HUDEP-2 (cell line): ENCODE data around the gene SNED1.

Source experiments
- DNase-seq, 76 experiments: peaks; one replicate each; lab custom pipeline; 2025; ENCODE audit not compliant: unreplicated experiment in 76 of 76; lab: John Stamatoyannopoulos, UW

Gene SNED1

GRCh38 chr2:240997856-240998705 is at the start of gene SNED1:
Gene SNED1 (plus strand): TSS chr2:240998618. CDS start chr2:240998838, 220 bp downstream.
- DNase-seq, result peak in 34 of 76 experiments; percentile 2 to 61 (median 34)

DNA sequence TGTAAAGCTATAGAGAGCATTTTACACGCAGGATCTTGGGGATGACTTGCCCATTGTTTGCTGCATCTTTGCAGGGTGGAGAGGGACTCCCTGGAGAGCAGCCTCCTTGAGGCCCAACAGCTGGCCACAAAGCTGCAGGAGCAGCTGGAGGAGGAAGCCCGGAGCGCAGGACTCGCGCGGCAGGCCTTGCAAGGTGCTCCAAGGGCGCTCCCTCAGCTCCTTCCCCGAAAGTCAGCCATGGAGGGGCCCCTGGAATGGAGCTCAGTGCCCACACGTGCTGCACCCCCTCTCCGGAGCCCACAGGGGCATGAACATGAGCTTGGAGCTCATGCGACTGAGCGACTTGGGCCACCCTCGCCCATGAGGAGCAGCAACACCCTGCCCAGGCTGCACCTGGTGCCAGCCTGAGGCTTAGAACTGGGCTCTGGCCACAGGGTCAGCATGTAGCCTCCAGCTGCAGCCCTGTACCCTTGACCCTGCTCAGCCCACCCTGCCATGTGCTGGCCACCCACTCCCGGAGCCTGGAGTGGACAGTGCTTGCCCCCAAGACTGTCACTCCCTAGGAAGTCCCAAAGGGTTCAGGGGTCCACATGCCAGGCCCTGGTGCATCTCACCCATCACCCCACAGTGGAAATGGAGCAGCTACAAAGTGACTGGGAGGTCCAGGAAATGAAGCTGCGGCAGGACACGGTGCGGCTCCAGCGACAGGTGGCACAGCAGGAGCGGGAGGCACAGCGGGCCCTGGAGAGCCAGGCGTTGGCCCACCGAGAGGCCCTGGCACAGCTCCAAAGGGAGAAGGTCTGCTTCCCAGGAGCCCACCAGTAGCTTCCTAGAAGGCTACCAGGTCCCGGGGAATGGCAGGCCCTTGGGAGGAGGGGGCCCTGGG is 49.3 kb upstream of the SNED1 start:
- no peak for DNase-seq

- DNase-seq, result no peak
These were observed 48.4 kb upstream of the SNED1 start for GRCh38 chr2:240949791-240950705.

GRCh38 chr2:240951045-240951594 is 47.3 kb upstream of the SNED1 start:
- DNase-seq, result no peak

DNA sequence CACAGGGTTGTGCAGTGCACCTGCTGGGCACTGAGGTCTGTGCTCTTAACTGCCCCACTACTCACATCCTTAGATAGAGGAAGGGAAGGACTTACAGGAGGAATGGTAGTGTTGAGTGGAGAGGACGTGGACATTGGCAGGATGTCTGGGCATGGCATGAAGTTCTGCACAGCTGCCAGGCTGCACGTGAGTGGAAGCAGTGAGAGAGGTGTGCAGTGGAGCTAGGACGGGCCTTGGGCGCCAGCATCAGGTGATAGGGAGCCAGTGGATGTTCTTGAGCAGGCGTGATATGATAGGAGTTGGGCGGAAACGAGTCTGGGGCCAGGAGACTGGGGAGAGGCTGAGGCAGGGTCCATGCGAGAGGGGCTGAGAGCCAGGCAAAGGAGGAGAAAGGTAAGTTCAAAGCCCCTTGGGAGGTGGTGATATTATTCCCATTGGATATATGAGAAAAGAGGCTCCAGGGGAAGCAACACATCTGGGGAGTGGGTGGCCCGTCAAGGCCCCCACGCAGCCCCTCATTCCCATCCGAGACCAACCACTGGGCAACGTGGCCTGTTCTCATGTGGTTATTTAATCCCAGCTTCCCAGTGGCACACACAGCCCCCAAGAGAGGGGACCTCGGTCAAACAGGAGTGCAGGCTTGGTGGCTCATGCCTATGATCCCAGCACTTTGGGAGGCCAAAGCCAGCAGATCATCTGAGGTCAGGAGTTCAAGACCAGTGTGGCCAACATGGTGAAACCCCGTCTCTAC is 45.7 kb upstream of the SNED1 start:
- no peak for DNase-seq

DNA sequence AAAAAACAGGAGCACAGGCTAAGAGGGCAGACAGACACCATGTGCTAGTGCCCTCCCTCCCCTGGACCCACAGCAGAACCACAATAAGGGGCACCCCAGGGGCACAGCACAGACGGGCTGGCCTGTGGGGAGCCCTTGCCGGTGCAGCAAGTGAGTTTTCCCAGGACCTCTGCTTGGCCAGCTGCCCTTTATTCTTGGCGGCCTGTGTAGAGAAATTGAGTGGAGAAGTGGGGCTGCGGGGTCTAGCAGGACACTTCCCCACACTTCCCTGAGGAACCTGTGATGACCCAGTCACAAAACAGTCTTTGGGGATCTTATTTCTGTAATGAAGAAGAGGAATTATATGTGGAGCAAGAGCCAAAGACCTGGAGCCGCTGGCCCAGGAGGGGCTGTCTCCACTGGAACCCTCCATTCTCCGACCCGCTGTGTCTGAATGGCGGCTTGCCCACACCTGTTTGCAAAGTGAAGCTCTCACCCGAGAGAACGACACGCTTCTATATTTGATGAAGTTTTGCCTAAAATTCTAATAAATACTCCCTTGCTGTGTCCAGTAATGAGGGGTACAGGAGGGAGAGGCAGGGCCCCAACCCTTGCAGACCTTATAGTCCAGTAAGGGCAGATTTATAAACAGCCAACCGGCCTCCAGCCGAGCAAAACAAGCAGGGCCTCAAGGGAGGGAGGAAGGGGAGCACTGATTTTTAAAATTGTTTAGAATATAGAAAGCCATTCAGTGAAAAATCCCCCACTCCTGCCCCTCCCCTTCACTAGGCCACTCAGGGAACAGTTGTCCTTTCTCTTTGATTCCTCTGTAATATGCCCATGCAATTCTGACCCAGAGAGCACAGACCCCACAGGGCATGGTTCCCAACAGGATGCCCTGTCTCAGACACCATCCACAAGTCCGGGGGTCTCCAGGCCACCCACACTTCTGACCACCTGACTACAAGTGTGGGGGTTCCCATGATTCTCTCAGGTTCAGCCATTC is 44.7 kb upstream of the SNED1 start:
- DNase-seq, result no peak

DNA sequence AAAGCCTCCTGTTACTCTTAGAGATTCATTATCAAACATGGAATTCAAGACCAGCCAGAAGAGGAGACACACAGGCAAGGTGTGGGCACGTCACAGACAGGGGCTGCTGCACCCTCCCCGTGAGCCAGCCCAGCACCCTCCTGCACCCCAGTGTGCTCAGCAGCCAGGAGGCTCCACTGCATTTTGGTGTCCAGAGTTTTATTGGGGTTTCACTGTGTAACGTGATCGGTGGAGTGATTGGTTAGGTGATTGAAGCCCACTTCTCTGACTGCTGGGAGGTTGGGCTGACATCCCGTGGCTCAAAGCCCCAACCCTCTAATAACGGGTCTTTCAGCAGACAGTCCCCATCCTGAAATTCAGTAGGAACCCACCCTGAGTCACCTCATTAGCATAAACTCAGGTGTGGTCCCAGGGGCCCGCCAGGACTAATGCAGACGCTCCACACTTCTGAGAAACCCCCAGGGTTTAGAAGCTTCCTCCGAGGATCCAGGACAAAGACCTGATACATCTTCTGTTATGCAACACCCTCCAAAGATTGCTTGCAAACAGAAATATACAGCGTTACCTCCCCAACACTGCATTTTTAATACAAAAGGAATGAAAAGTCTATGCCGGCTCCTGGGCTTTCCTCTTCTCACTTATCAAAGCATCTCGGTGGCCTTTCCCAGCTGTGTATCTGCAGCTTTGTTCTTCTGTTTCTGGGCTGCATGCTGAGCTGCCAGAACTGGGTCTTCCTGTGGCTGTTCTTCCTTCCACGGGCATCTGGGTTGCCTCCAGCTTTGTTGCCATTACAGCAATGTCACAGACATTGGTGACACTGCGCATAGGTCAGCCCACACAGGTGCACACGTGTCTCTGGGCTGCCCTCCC is 43.7 kb upstream of the SNED1 start:
- no peak for DNase-seq

- DNase-seq, result no peak
These were observed 42.9 kb upstream of the SNED1 start for GRCh38 chr2:240955306-240956170.

DNA sequence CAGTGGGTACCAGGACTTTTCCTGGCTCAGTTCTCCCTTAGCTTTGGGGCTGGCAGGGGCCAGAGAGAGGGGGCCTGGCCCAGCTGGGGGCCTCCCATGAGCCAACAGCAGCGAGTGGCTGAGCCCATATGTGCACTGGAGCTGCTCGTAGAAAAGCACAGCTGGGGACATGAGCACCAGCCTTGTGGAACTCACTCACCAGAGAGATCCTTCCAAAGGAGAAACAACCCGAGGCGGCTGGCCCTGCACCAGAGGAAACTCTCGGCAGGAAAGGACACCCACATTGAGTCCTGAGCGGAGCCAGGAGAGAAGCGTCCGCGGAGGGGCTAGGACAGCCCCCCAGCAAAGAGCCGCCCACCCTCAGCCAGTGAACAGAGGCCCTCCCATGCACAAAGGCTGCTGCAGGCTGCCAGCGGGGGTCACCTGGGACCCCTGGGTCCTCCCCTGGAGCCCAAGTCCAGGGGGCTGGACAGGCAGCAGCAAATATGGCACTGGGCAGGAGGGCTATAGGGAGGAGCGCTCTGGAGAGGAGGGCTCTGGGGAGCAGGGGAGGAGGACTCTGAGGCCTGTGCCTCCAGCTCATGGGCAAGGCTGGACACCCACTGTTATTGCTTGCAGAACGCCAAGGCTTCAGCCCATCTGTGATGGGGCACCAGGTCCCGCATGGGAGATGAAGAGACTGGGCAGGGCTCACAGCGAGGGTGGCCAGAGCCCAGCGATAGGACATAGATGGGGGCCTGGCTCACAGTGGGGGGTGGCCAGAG is 42.1 kb upstream of the SNED1 start:
- DNase-seq, result no peak

GRCh38 chr2:240956935-240957655 is 41.3 kb upstream of the SNED1 start:
- no peak for DNase-seq

DNA sequence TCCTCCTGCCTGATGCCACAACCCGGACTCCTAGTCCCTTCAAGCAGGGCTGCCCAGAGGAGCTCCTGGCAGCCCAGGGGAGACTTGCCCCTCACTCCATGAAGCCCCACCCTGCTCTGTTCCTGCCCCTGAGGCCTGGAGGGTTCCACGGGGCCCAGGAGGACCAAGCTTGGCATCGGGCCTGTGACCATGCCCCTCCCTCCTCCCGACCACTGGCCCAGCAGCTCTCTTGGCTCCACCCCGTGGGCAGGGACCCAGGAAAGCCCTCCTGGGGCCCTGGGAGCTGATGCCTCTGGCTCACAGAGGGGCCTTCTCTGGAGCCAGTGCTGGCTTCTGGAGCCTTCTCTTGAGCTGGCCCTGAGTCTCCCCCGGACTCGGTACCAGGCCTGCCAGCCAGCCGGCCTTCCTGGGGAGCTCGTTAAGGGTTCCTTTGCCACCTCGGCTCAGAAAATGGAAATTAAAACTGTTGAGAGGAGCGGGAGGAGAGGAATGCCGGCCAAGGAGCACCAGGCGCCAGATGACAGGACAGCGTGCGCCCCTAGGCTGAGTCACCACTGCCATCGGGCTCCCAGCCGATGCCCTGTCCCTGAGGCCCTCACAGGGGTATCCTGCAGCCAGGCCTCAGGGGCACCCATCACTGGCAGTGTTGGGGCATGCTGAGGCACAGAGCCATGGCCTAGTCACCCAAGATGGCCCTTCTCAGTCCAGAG is 40.6 kb upstream of the SNED1 start:
- DNase-seq, result no peak

DNA sequence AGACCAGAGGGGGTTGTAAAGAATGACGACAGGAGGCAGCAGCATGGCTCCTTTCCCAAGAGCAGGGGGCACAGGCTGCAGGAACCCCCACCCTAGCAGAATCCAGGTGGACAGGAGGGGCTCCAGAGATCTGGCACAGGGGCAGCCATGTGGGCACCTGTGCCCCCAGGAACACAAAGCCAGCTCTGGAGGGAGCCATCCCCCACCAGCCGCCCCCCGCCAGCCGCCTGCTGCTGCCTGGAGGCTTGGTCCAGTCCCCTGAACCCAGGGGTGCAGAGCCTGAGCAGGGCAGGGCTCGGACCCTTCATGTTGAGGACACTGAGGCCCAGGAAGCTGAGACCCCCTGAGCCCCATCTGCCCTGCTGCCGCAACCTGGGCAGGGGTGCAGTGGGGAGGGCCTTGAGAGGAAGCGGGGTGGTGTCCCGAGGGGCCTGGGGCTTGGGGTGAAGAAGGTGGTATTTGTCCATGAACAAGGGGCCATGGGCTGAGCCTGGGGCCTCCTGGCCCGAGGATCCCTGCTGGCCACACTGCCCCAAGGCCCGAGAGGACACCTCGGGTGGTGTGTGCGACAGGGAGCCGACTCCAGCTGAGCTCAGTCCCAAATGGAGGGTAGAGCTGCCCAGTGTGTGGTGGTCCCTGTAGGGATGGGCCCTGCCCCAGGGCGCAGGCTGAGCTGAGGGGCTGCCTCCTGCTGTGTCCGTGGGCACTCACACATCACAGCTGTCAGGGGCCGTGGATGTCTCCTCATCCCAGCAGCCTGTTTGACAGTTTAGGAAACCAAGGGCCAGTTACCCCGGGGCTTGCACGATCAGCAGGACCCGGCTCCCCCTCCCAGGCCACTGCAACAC is 39.8 kb upstream of the SNED1 start:
- no peak for DNase-seq

DNA sequence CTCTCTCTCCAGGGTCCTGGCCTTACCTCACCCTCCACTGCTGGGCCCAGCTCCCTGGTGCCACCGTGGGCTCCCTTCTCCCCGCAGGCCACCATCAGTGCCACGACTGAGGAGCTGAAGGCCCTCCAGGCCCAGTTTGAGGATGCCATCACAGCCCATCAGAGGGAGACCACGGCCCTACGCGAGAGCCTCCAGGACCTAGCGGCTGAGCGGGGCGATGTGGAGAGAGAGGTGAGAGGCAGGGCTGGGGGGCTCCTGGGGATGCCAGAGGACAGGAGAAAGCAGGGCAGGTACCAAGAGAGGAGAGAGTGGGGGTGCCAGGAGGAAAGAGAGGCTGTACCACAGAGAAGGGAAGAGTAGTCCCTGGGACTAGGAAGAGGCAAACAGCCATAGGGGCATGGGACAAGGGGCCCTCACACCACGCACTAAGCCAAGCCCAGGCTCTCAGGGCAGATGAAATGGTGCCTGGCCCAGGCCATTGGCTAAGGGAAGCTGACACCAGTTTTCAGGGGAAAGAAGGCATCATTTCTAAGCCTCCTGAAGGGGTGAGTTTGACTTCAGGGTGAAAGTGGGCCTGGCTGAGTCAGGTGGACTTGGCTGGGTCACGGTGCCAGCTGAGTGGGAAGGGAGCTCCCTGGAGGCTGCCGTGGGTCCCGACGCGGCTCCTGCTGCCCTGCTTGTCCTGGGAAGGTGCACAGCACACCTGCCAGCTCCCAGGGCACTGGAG is 39.0 kb upstream of the SNED1 start:
- no peak for DNase-seq
